GM06990 (cell line): ENCODE measurements around the gene DUT.

Experiments used
- DNase-seq: peaks from one replicate; pipeline ENCODE4 v3.0.0-alpha.2; 2011; ENCODE audit not compliant: insufficient read length; ENCODE audit errors: extremely low read depth
- H3K27me3 ChIP-seq: replicated peaks from 2 replicates; pipeline ENCODE4 v1.6.0; 2011; ENCODE audit warnings: low read length; ENCODE audit not compliant: control insufficient read depth, insufficient read depth
- H3K36me3 ChIP-seq: 2 replicates; pipeline ENCODE4 v1.5.1; 2011; ENCODE audit warnings: low read length; ENCODE audit not compliant: control insufficient read depth, insufficient read depth
- H3K4me3 ChIP-seq: replicated peaks from 2 replicates; pipeline ENCODE4 v1.5.1; 2011; ENCODE audit warnings: low read depth, mild to moderate bottlenecking, control low read depth, low read length
- CTCF ChIP-seq: IDR thresholded peaks from 2 replicates; pipeline ENCODE4 v1.5.1; 2011; ENCODE audit warnings: low read length, control low read depth, mild to moderate bottlenecking, inconsistent platforms; ENCODE audit not compliant: insufficient read depth, poor library complexity, severe bottlenecking

DUT gene

GRCh38 chr15:48355377-48355776 lies 24.1 kb downstream of the DUT start:
- Histone ChIP-seq H3K4me3 (no peak overlapping the region), H3K27me3 (no peaks in the 10 kb centered on the region), H3K36me3 (no peaks in the 10 kb centered on the region)
- no peak for DNase-seq
- TF ChIP-seq CTCF, result no peak

- peak; percentile 40 for TF ChIP-seq CTCF
- no peak for DNase-seq
- H3K27me3 ChIP-seq, result no peaks in the 10 kb centered on the region
- no peak overlapping the region for H3K4me3 ChIP-seq
- no peaks in the 10 kb centered on the region for H3K36me3 ChIP-seq
Observed at GRCh38 chr15:48358229-48359152, 27.3 kb downstream of the DUT start.

GRCh38 chr15:48360841-48361240 lies 29.6 kb downstream of the DUT start:
- no peak for TF ChIP-seq CTCF
- no peaks in the 10 kb centered on the region for H3K36me3 ChIP-seq
- no peaks in the 10 kb centered on the region for H3K27me3 ChIP-seq
- DNase-seq, result no peak
- no peak overlapping the region for H3K4me3 ChIP-seq

- no peak for DNase-seq
- Histone ChIP-seq H3K27me3 (no peaks in the 10 kb centered on the region), H3K36me3 (no peaks in the 10 kb centered on the region), H3K4me3 (no peak overlapping the region)
- no peak for TF ChIP-seq CTCF
Observed at GRCh38 chr15:48361685-48362084, 30.5 kb downstream of the DUT start.

GRCh38 chr15:48363474-48363873 lies 32.2 kb downstream of the DUT start:
- no peak overlapping the region for H3K4me3 ChIP-seq
- TF ChIP-seq CTCF, result no peak
- DNase-seq, result no peak

More at GRCh38 chr15:48363474-48363873, 32.2 kb downstream of the DUT start:
- no peaks in the 10 kb centered on the region for H3K36me3 ChIP-seq
- H3K27me3 ChIP-seq, result no peaks in the 10 kb centered on the region
